Thyroid gland (tissue), 4 donors: ENCODE measurements around the gene UPK3A.

Experiments used
- CTCF ChIP-seq, 6 experiments: fragments of 200-600 bp in 3 of 6; fragments of 450-650 bp in 3 of 6; sonication (generic) in 3 of 6; IDR thresholded peaks; one replicate each; pipeline ENCODE4 v1.5.1; 2016 to 2019; ENCODE audit warnings: antibody characterized with exemption in 6 of 6, mild to moderate bottlenecking in 2 of 6, inconsistent platforms in 1 of 6, moderate library complexity in 1 of 6
- POLR2A ChIP-seq, 2 donors: fragments of 450-650 bp; IDR thresholded peaks; one replicate each; pipeline ENCODE4 v1.6.1; 2017; ENCODE audit warnings: antibody characterized with exemption in 2 of 2, mild to moderate bottlenecking in 2 of 2, moderate library complexity in 1 of 2

- no peak for TF ChIP-seq CTCF (IDR thresholded peaks at IDR 0.05)
- no peak for TF ChIP-seq POLR2A (IDR thresholded peaks at IDR 0.05)
Measured at GRCh38 chr22:45335854-45336522, 51.2 kb downstream of the UPK3A start.
